Activated T-helper 17 cell treated with anti-CD3 and anti-CD28 coated beads, Interleukin-2, amount 50 U/mL, for 72 hours (primary cell): ENCODE measurements around the gene DDO. TPM values are rescaled to one million over a fixed set of nuclear protein-coding genes. Genes with fewer than 3 reads are reported as not detected.

Source experiments
- ATAC-seq: fragments of 150-1000 bp; cut with Tn5 transposase; replicated peaks from 2 replicates; pipeline ENCODE4 v1.10.0; 2021; ENCODE audit warnings: mild to moderate bottlenecking, moderate library complexity
- H3K27ac Mint-ChIP-seq: one replicate; pipeline ENCODE4 v1.8.0; 2022; ENCODE audit warnings: mixed read lengths
- H3K27me3 Mint-ChIP-seq: one replicate; pipeline ENCODE4 v1.8.0; 2022; ENCODE audit warnings: mixed read lengths
- H3K36me3 Mint-ChIP-seq: one replicate; pipeline ENCODE4 v1.8.0; 2022; ENCODE audit warnings: low read depth, mild to moderate bottlenecking, mixed read lengths
- H3K4me1 Mint-ChIP-seq: one replicate; pipeline ENCODE4 v1.8.0; 2022; ENCODE audit warnings: mixed read lengths
- H3K4me3 Mint-ChIP-seq: one replicate; pipeline ENCODE4 v1.8.0; 2022; ENCODE audit warnings: mild to moderate bottlenecking, mixed read lengths
- H3K9me3 Mint-ChIP-seq: one replicate; pipeline ENCODE4 v1.8.0; 2022; ENCODE audit warnings: mixed read lengths
- total RNA-seq, 2 donors: library from RNA; stranded (reverse); gene quantifications; one replicate each; pipeline ENCODE4 v1.2.3, GENCODE V29; 2022

Gene DDO
- total RNA-seq, 2 donors from 2014 or later = not detected

- no peak for ATAC-seq
- Mint-ChIP-seq H3K36me3 (no peaks in the 10 kb centered on the region), H3K9me3 (no peaks in the 10 kb centered on the region), H3K4me3 (no peak overlapping the region), H3K27me3 (peaks cover 12% of the 10 kb centered on the region), H3K27ac (no peak overlapping the region), H3K4me1 (no peaks in the 10 kb centered on the region)
Measured at GRCh38 chr6:110401585-110402176, 13.7 kb downstream of the DDO start.

GRCh38 chr6:110400208-110400607 is 15.2 kb downstream of the DDO start:
- Mint-ChIP-seq H3K27ac (no peak overlapping the region), H3K4me1 (no peaks in the 10 kb centered on the region), H3K36me3 (no peaks in the 10 kb centered on the region), H3K9me3 (no peaks in the 10 kb centered on the region), H3K4me3 (peak overlapping the region; percentile 31), H3K27me3 (peaks cover 12% of the 10 kb centered on the region)
- ATAC-seq = no peak

- H3K4me1 Mint-ChIP-seq = no peaks in the 10 kb centered on the region
- H3K36me3 Mint-ChIP-seq = no peaks in the 10 kb centered on the region
- H3K4me3 Mint-ChIP-seq = peak overlapping the region; percentile 31
- no peaks in the 10 kb centered on the region for H3K9me3 Mint-ChIP-seq
- no peak overlapping the region for H3K27ac Mint-ChIP-seq
- ATAC-seq = no peak
- peaks cover 12% of the 10 kb centered on the region for H3K27me3 Mint-ChIP-seq
Measured at GRCh38 chr6:110399219-110400071, 15.9 kb downstream of the DDO start.

- Mint-ChIP-seq H3K36me3 (no peaks in the 10 kb centered on the region), H3K9me3 (no peaks in the 10 kb centered on the region), H3K27me3 (peaks cover 12% of the 10 kb centered on the region), H3K27ac (no peak overlapping the region), H3K4me1 (no peaks in the 10 kb centered on the region), H3K4me3 (no peak overlapping the region)
- no peak for ATAC-seq
Measured at GRCh38 chr6:110398778-110399177, 16.6 kb downstream of the DDO start.

GRCh38 chr6:110395221-110395620 is 20.2 kb downstream of the DDO start:
- no peaks in the 10 kb centered on the region for H3K4me1 Mint-ChIP-seq
- H3K9me3 Mint-ChIP-seq = no peaks in the 10 kb centered on the region
- H3K36me3 Mint-ChIP-seq = no peaks in the 10 kb centered on the region
- no peak overlapping the region for H3K27ac Mint-ChIP-seq
- no peak for ATAC-seq
- H3K27me3 Mint-ChIP-seq = peaks cover 7% of the 10 kb centered on the region
- no peak overlapping the region for H3K4me3 Mint-ChIP-seq

- Mint-ChIP-seq H3K36me3 (no peaks in the 10 kb centered on the region), H3K4me1 (no peaks in the 10 kb centered on the region), H3K4me3 (no peak overlapping the region), H3K9me3 (no peaks in the 10 kb centered on the region), H3K27ac (no peak overlapping the region), H3K27me3 (peaks cover 7% of the 10 kb centered on the region)
- ATAC-seq = no peak
Measured at GRCh38 chr6:110394409-110394808, 21.0 kb downstream of the DDO start.

GRCh38 chr6:110392727-110393126 is 22.6 kb downstream of the DDO start:
- ATAC-seq = no peak
- Mint-ChIP-seq H3K9me3 (no peaks in the 10 kb centered on the region), H3K4me3 (no peak overlapping the region), H3K27me3 (no peaks in the 10 kb centered on the region), H3K27ac (no peak overlapping the region), H3K4me1 (no peaks in the 10 kb centered on the region), H3K36me3 (no peaks in the 10 kb centered on the region)

GRCh38 chr6:110390404-110390803 is 25.0 kb downstream of the DDO start:
- ATAC-seq = no peak
- no peak overlapping the region for H3K4me3 Mint-ChIP-seq
- H3K27ac Mint-ChIP-seq = no peak overlapping the region
- H3K9me3 Mint-ChIP-seq = no peaks in the 10 kb centered on the region
- H3K4me1 Mint-ChIP-seq = no peaks in the 10 kb centered on the region
- no peaks in the 10 kb centered on the region for H3K36me3 Mint-ChIP-seq
- H3K27me3 Mint-ChIP-seq = no peaks in the 10 kb centered on the region

- ATAC-seq = no peak
- Mint-ChIP-seq H3K9me3 (no peaks in the 10 kb centered on the region), H3K27ac (peak overlapping the region; percentile 18), H3K4me3 (no peak overlapping the region), H3K36me3 (no peaks in the 10 kb centered on the region), H3K4me1 (no peaks in the 10 kb centered on the region), H3K27me3 (no peaks in the 10 kb centered on the region)
Measured at GRCh38 chr6:110389689-110390382, 25.5 kb downstream of the DDO start.

- H3K36me3 Mint-ChIP-seq = no peaks in the 10 kb centered on the region
- no peaks in the 10 kb centered on the region for H3K4me1 Mint-ChIP-seq
- H3K4me3 Mint-ChIP-seq = no peak overlapping the region
- no peak for ATAC-seq
- no peaks in the 10 kb centered on the region for H3K27me3 Mint-ChIP-seq
- H3K27ac Mint-ChIP-seq = no peak overlapping the region
- no peaks in the 10 kb centered on the region for H3K9me3 Mint-ChIP-seq
Measured at GRCh38 chr6:110387986-110388385, 27.4 kb downstream of the DDO start.

GRCh38 chr6:110385458-110385863 is 29.9 kb downstream of the DDO start:
- ATAC-seq = no peak
- H3K36me3 Mint-ChIP-seq = no peaks in the 10 kb centered on the region
- H3K4me3 Mint-ChIP-seq = no peak overlapping the region
- H3K9me3 Mint-ChIP-seq = peaks cover 3% of the 10 kb centered on the region
- peaks cover 4% of the 10 kb centered on the region for H3K27me3 Mint-ChIP-seq
- no peak overlapping the region for H3K27ac Mint-ChIP-seq
- no peaks in the 10 kb centered on the region for H3K4me1 Mint-ChIP-seq

- Mint-ChIP-seq H3K4me3 (no peak overlapping the region), H3K36me3 (no peaks in the 10 kb centered on the region), H3K4me1 (no peaks in the 10 kb centered on the region), H3K27me3 (peaks cover 17% of the 10 kb centered on the region), H3K9me3 (peaks cover 3% of the 10 kb centered on the region), H3K27ac (no peak overlapping the region)
- ATAC-seq = no peak
Measured at GRCh38 chr6:110378552-110378951, 36.8 kb downstream of the DDO start.

- peaks cover 27% of the 10 kb centered on the region for H3K27me3 Mint-ChIP-seq
- H3K4me1 Mint-ChIP-seq = peaks cover 6% of the 10 kb centered on the region
- no peak overlapping the region for H3K27ac Mint-ChIP-seq
- H3K36me3 Mint-ChIP-seq = no peaks in the 10 kb centered on the region
- ATAC-seq = no peak
- H3K4me3 Mint-ChIP-seq = no peak overlapping the region
- no peaks in the 10 kb centered on the region for H3K9me3 Mint-ChIP-seq
Measured at GRCh38 chr6:110369066-110369465, 46.3 kb downstream of the DDO start.

GRCh38 chr6:110368284-110368683 is 47.1 kb downstream of the DDO start:
- Mint-ChIP-seq H3K4me3 (no peak overlapping the region), H3K9me3 (no peaks in the 10 kb centered on the region), H3K27ac (no peak overlapping the region), H3K27me3 (peaks cover 28% of the 10 kb centered on the region), H3K36me3 (no peaks in the 10 kb centered on the region), H3K4me1 (peaks cover 6% of the 10 kb centered on the region)
- ATAC-seq = no peak

GRCh38 chr6:110367825-110368224 is 47.5 kb downstream of the DDO start:
- Mint-ChIP-seq H3K9me3 (no peaks in the 10 kb centered on the region), H3K27me3 (peaks cover 28% of the 10 kb centered on the region), H3K4me3 (no peak overlapping the region), H3K4me1 (peaks cover 6% of the 10 kb centered on the region), H3K36me3 (no peaks in the 10 kb centered on the region), H3K27ac (no peak overlapping the region)
- no peak for ATAC-seq
